ENCODE results near the gene XIAP.
"Not testable (repeated sequence)": the region's sequence is repeated elsewhere in the genome, so short reads cannot be mapped to it uniquely, and the experiment has no call there.

The XIAP gene

GRCh38 chrX:123859846-123860838 lies at the start of gene XIAP:
Gene XIAP (plus strand): TSS chrX:123860053. CDS start chrX:123885663, 25,610 bp downstream.
- ATAC-seq (ENCODE audit: low read depth) (peak; percentile 74), DNase-seq (ENCODE audit: low spot score in 2 of 2) (peak; percentile 61 to 62)
- Mint-ChIP-seq H3K9me3 (no peaks in the 10 kb centered on the region), H3K27ac (peak within 1 kb of the TSS; percentile 91), H3K4me1 (peaks cover 10% of the 10 kb centered on the region), H3K27me3 (no peaks in the 10 kb centered on the region), H3K36me3 (peaks cover 3% of the 10 kb centered on the region), H3K4me3 (peak within 1 kb of the TSS; percentile 88)

DNA sequence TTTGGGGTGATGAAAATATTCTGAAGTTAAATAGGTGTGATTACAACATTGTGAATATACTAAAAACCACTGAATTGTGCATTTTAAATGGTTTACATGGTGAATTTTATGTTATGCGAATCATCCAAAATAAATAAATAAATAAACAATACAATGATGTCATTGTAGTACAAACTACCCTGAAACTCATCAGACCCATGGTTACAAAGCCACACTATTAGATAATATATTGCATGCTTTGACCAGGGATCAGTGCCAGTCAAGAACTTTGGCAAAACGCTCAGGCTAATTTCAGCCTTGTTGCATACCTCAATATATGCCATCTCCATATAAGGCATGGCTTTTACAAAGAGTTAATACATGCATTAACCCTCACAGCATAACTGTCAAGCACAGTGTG lies 45.5 kb upstream of the XIAP start:
- H3K9me3 Mint-ChIP-seq = no peaks in the 10 kb centered on the region
- no peak overlapping the region for H3K27ac Mint-ChIP-seq
- H3K36me3 Mint-ChIP-seq = peaks cover 1% of the 10 kb centered on the region
- H3K4me1 Mint-ChIP-seq = no peaks in the 10 kb centered on the region
- ATAC-seq (ENCODE audit: low read depth) = no peak
- H3K27me3 Mint-ChIP-seq = peaks cover 2% of the 10 kb centered on the region
- no peak for DNase-seq (ENCODE audit: low spot score in 2 of 2)
- no peak overlapping the region for H3K4me3 Mint-ChIP-seq

- ATAC-seq (ENCODE audit: low read depth); H3K4me3 Mint-ChIP-seq; H3K36me3 Mint-ChIP-seq; DNase-seq (ENCODE audit: low spot score in 2 of 2); H3K9me3 Mint-ChIP-seq; H3K4me1 Mint-ChIP-seq; H3K27ac Mint-ChIP-seq; H3K27me3 Mint-ChIP-seq: not testable (repeated sequence)
Measured at GRCh38 chrX:123814934-123815394, 44.9 kb upstream of the XIAP start.

- Mint-ChIP-seq H3K4me3 (no peak overlapping the region), H3K27ac (no peak overlapping the region), H3K27me3 (no peaks in the 10 kb centered on the region), H3K36me3 (no peaks in the 10 kb centered on the region), H3K4me1 (peaks cover 4% of the 10 kb centered on the region), H3K9me3 (no peaks in the 10 kb centered on the region)
- DNase-seq (ENCODE audit: low spot score in 2 of 2) (no peak), ATAC-seq (ENCODE audit: low read depth) (no peak)
Measured at GRCh38 chrX:123817288-123817894, 42.5 kb upstream of the XIAP start.

DNA sequence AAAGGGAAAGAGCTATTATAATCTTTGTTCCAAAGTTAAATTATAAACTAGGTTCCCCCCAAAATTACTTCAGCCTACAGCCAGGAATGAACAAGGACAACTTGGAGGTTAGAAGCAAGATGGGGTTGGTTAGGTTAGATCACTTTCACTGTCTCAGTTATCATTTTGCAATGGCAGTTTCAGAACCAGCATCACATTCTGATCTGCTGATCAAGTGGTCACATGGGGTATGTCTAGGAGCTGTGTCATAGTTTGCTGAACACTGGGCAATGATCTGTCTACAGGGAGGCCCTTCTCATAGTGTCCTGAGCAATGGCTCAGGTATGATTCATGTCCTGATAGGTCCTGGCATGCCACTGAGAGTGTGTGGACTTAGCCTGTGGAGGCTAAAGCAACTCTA lies 41.6 kb upstream of the XIAP start:
- ATAC-seq (ENCODE audit: low read depth) (no peak), DNase-seq (ENCODE audit: low spot score in 2 of 2) (no peak)
- H3K27ac Mint-ChIP-seq = no peak overlapping the region
- H3K36me3 Mint-ChIP-seq = no peaks in the 10 kb centered on the region
- H3K27me3 Mint-ChIP-seq = no peaks in the 10 kb centered on the region
- H3K4me1 Mint-ChIP-seq = peaks cover 4% of the 10 kb centered on the region
- H3K9me3 Mint-ChIP-seq = no peaks in the 10 kb centered on the region
- H3K4me3 Mint-ChIP-seq = no peak overlapping the region

DNA sequence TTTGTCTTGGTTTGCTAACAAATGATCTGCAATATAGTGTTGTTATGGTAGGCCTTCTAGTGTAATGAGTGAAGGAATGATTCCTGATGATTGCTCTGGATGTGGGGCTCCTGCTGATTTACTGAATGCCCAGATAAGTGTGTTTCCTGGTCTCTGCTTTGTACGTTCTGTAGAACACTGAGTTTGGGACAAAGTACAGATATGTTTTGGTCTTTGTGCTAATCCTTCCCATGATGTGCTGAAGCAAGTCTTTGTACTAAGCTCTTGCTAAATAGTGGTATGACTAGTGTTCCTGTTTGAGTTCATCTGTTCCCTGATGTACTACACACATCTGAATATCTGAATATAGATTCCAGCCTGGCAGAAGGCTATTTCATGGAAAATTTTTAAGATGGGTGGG lies 36.9 kb upstream of the XIAP start:
- Mint-ChIP-seq H3K4me3 (no peak overlapping the region), H3K36me3 (no peaks in the 10 kb centered on the region), H3K4me1 (peaks cover 4% of the 10 kb centered on the region), H3K27me3 (no peaks in the 10 kb centered on the region), H3K27ac (peak overlapping the region; percentile 28), H3K9me3 (no peaks in the 10 kb centered on the region)
- DNase-seq (ENCODE audit: low spot score in 2 of 2) = no peak
- no peak for ATAC-seq (ENCODE audit: low read depth)

GRCh38 chrX:123830309-123830708 lies 29.5 kb upstream of the XIAP start:
- no peaks in the 10 kb centered on the region for H3K36me3 Mint-ChIP-seq
- no peak overlapping the region for H3K27ac Mint-ChIP-seq
- DNase-seq (ENCODE audit: low spot score in 2 of 2) (peak in 1 of 2 donors; percentile 17), ATAC-seq (ENCODE audit: low read depth) (peak; percentile 96)
- peaks cover 6% of the 10 kb centered on the region for H3K4me1 Mint-ChIP-seq
- H3K4me3 Mint-ChIP-seq = peak overlapping the region; percentile 56
- no peaks in the 10 kb centered on the region for H3K9me3 Mint-ChIP-seq
- H3K27me3 Mint-ChIP-seq = no peaks in the 10 kb centered on the region

- H3K27me3 Mint-ChIP-seq = no peaks in the 10 kb centered on the region
- no peaks in the 10 kb centered on the region for H3K9me3 Mint-ChIP-seq
- DNase-seq (ENCODE audit: low spot score in 2 of 2) (peak; percentile 49 to 55), ATAC-seq (ENCODE audit: low read depth) (peak; percentile 50)
- H3K4me1 Mint-ChIP-seq = peaks cover 6% of the 10 kb centered on the region
- H3K4me3 Mint-ChIP-seq = no peak overlapping the region
- no peak overlapping the region for H3K27ac Mint-ChIP-seq
- H3K36me3 Mint-ChIP-seq = no peaks in the 10 kb centered on the region
Measured at GRCh38 chrX:123833387-123833786, 26.5 kb upstream of the XIAP start.

GRCh38 chrX:123834116-123834515 lies 25.7 kb upstream of the XIAP start:
- Mint-ChIP-seq H3K9me3 (no peaks in the 10 kb centered on the region), H3K27ac (no peak overlapping the region), H3K36me3 (no peaks in the 10 kb centered on the region), H3K4me3 (no peak overlapping the region), H3K4me1 (peaks cover 6% of the 10 kb centered on the region), H3K27me3 (no peaks in the 10 kb centered on the region)
- DNase-seq (ENCODE audit: low spot score in 2 of 2) = no peak
- no peak for ATAC-seq (ENCODE audit: low read depth)

- Mint-ChIP-seq H3K9me3 (no peaks in the 10 kb centered on the region), H3K27ac (no peak overlapping the region), H3K4me3 (no peak overlapping the region), H3K4me1 (no peaks in the 10 kb centered on the region), H3K36me3 (no peaks in the 10 kb centered on the region), H3K27me3 (no peaks in the 10 kb centered on the region)
- ATAC-seq (ENCODE audit: low read depth) (no peak), DNase-seq (ENCODE audit: low spot score in 2 of 2) (no peak)
Measured at GRCh38 chrX:123835661-123836371, 24.0 kb upstream of the XIAP start.

DNA sequence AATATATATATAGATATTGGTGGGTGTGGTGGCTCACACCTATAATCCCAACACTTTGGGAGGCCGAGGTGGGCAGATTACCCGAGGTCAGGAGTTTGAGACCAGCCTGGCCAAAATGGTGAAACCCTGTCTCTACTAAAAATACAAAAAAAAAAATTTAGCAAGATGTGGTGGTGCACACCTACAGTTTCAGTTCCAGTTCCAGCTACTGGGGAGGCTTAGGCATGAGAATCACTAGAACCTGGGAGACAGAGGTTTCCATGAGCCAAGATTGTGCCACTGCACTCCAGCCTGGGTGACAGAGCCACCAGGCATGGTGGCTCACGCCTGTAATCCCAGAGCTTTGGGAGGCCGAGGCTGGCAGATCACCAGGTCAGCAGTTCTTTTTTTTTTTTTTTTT lies 14.7 kb upstream of the XIAP start:
- not testable (repeated sequence) for ATAC-seq (ENCODE audit: low read depth); H3K27ac Mint-ChIP-seq; H3K9me3 Mint-ChIP-seq; H3K4me3 Mint-ChIP-seq; H3K4me1 Mint-ChIP-seq; DNase-seq (ENCODE audit: low spot score in 2 of 2); H3K36me3 Mint-ChIP-seq; H3K27me3 Mint-ChIP-seq

GRCh38 chrX:123846577-123847038 lies 13.2 kb upstream of the XIAP start:
- Mint-ChIP-seq H3K27me3 (no peaks in the 10 kb centered on the region), H3K27ac (no peak overlapping the region), H3K4me1 (peaks cover 4% of the 10 kb centered on the region), H3K9me3 (no peaks in the 10 kb centered on the region), H3K36me3 (no peaks in the 10 kb centered on the region), H3K4me3 (no peak overlapping the region)
- DNase-seq (ENCODE audit: low spot score in 2 of 2) (no peak), ATAC-seq (ENCODE audit: low read depth) (no peak)

- H3K27ac Mint-ChIP-seq = no peak overlapping the region
- no peak overlapping the region for H3K4me3 Mint-ChIP-seq
- no peaks in the 10 kb centered on the region for H3K27me3 Mint-ChIP-seq
- H3K36me3 Mint-ChIP-seq = no peaks in the 10 kb centered on the region
- peaks cover 4% of the 10 kb centered on the region for H3K4me1 Mint-ChIP-seq
- DNase-seq (ENCODE audit: low spot score in 2 of 2) (no peak), ATAC-seq (ENCODE audit: low read depth) (no peak)
- no peaks in the 10 kb centered on the region for H3K9me3 Mint-ChIP-seq
Measured at GRCh38 chrX:123847056-123847455, 12.8 kb upstream of the XIAP start.

GRCh38 chrX:123849096-123849495 lies 10.8 kb upstream of the XIAP start:
- H3K27me3 Mint-ChIP-seq = no peaks in the 10 kb centered on the region
- H3K9me3 Mint-ChIP-seq = no peaks in the 10 kb centered on the region
- H3K27ac Mint-ChIP-seq = no peak overlapping the region
- H3K36me3 Mint-ChIP-seq = no peaks in the 10 kb centered on the region
- DNase-seq (ENCODE audit: low spot score in 2 of 2) = no peak
- peaks cover 4% of the 10 kb centered on the region for H3K4me1 Mint-ChIP-seq
- ATAC-seq (ENCODE audit: low read depth) = no peak
- H3K4me3 Mint-ChIP-seq = no peak overlapping the region

Measured in memory B cell (primary cell).